Ammon's horn (tissue), 1 donor: ENCODE results near the gene WRAP73.
A peak's percentile ranks its signal among the peaks of the same experiment; 100 is the strongest.
"Not testable (repeated sequence)": the region's sequence is repeated elsewhere in the genome, so short reads cannot be mapped to it uniquely, and the experiment has no call there.

Experiments used
- DNase-seq: peaks from one replicate; pipeline ENCODE4 v3.0.0-alpha.2; 2016; ENCODE audit warnings: low spot score

Gene WRAP73

GRCh38 chr1:3630161-3630611 lies 19.7 kb downstream of the WRAP73 start:
- DNase-seq, result no peak

DNA sequence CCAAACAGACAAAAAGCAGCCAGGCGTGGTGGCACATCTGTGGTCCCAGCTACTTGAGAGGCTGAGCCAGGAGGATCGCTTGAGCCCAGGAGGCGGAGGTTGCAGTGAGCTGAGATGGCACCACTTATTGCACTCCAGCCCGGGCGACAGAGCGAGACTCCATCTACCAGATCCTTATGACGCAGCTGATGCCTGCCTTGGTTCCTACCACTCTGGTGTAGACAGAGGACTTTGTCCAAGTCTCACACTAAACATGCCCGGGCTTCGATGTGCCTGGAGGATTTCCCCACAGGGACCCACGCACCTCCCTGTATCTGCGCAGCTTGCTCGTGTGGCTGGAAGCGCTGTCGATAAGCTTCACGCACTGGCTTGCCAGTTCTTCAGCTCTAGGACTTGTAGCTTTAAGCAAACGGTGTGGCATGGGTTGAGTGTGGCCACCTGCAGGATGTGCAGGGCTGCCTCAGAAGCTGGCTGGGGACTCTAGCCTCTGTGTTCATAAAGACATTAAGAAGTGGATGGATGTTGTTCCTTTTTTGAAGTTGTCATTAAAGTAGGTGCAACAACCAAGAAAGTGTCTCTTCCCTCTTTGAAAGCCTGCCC lies 20.2 kb downstream of the WRAP73 start:
- DNase-seq, result no peak

GRCh38 chr1:3628445-3628844 lies 21.5 kb downstream of the WRAP73 start:
- no peak for DNase-seq

DNA sequence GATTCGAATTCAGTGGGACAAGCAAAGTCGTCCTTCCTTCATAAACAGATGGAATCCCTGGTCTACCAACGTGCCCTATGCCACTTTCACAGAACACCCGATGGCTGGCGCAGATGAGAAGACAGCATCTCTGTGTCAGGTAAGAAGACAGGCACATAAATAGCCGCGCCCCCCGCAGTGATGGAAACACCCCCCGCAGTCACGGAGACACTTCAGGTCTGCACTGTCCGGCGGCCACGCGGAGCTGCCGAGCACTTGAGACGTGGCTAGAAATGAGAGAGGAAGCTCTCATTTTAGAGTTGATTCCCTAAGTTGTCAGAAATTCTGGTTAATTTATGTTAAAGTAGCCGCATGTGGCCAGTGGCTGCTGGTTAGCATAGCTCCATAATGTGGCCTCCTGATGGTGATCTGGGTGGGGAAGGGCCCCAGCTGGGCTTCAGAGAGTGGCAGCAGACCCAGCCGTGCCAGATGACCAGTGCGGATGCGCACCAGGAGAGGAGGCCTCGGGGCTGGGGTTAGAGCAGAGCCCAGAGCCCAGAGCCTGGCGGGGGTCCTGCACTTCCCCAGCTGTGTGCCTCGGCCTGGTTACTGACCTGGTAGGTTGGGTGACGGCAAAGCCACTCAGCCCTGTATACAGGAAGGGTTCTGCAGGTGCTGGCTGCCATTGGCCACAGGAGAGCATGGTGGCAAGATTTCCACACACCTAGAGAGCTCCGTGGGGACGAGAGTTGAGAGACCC lies 22.2 kb downstream of the WRAP73 start:
- no peak for DNase-seq

GRCh38 chr1:3626025-3626424 lies 23.9 kb downstream of the WRAP73 start:
- DNase-seq, result no peak

GRCh38 chr1:3625151-3625907 lies 24.6 kb downstream of the WRAP73 start:
- DNase-seq, result peak; percentile 31

DNA sequence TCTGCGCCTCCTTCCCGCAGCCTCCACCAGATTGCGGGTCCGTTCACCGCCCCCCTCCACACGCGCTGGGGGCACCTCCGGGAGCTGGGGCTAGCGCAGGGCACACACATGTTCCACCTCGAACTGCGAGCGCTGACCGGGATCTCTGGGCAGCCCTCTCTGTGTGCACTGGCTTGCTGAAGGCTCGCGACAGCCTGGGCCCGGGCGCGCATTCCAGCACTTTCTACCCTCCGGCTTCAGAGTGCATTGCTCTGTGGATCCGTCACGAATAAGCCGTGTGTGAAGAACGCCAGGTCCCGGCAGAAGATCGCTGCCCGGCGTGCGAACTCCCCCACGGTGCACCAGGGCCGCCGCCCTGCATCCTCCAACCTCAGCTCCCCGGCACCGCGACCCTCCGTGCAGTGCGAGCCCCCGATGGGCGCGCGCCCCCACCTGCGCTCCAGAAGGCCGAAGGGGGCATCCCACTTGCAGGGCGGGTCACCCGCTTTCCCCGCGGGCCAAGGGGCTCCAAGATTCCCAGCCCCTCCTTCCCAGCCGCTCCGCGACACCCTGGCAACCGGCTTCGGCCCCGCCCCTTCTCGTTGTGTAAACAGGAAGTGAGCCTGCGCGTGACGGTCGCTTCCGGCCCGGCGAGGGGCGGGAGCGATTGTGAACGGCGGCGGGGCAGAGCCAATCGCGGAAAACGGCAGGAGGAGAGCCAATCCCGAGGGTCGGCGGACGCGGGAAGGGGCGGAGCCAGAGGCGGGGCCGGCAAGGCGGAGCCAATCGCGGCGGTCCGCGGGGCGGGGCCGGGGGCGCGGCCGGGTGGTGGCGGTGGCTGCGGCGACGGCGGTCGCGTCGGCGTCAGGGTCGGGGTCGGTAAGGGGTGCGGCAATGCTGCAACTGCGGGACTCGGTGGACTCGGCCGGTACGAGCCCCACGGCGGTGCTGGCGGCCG lies 25.4 kb downstream of the WRAP73 start, which contains the start of gene TPRG1L:
Gene TPRG1L (plus strand): TSS at position 816 of the 937 bp plus-strand sequence. CDS start 58 bp downstream, at position 874.
- DNase-seq, result peak; percentile 98

GRCh38 chr1:3623441-3624199 lies 26.3 kb downstream of the WRAP73 start:
- no peak for DNase-seq

GRCh38 chr1:3622102-3622501 lies 27.8 kb downstream of the WRAP73 start:
- not testable (repeated sequence) for DNase-seq

DNA sequence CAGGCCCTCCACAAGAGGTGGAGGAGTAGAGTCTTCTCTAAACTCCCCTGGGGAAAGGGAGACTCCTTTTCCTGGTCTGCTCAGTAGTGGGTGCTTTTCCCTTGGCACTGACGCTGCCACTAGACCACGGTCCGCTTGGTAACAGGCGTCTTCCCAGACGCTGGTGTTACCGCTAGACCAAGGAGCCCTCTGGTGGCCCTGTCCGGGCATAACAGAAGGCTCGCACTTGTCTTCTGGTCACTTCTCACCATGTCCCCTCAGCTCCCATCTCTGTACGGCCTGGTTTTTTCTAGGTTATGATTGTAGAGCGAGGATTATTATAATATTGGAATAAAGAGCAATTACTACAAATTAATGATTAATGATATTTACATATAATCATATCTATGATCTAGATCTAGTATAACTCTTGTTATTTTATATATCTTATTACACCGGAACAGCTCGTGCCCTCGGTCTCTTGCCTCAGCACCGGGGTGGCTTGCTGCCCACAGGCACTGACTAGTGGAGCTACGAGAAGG lies 28.7 kb downstream of the WRAP73 start:
- DNase-seq, result peak; percentile 76

DNA sequence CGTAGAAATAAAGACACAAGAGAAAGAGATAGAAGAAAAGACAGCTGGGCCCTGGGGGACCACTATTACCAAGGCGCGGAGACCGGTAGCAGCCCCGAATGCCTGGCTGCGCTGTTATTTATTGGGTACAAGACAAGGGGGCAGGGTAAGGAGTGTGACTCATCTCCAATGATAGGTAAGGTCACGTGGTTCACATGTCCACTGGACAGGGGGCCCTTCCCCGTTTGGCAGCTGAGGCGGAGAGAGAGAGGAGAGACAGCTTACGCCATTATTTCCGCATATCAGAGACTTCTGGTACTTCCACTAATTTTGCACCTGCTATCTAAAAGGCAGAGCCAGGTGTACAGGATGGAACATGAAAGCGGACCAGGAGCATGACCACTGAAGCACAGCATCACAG lies 29.2 kb downstream of the WRAP73 start:
- no peak for DNase-seq

DNA sequence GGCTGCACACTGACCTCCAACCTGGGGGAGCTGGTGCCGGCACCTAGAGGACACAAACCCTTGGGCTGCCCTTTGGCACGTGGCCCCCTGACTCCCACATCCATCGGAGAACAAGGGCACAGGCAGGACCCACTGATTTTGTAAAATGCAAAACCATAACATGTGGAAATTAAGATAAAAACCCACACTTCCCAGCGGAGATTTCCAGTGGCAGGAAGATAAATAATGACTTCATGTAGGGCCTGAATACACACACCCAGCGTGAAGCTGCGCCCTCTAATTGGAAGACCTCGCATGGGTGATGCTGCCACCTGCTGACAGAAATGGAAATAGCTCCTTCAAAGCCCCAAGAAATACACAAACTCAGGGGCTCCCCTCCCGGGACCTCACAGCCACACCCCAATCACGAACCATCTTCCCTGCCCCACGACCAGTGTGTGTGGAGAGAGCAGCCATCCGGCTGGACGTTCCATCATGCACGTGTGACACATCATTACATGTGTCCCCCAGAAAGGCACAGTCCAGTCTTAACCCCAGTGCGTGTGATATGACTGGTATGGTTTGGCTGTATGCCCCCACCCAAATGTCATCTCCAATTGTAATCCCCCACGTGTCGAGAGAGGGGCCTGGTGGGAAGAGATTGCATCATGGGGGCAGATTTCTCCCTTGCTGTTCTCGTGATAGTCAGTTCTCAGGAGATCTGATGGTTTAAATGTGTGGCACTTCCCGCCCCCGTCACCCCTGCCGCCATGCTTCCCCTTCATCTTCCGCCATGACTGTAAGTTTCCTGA lies 30.8 kb downstream of the WRAP73 start:
- DNase-seq, result peak; percentile 86

- DNase-seq, result no peak
These were observed 31.4 kb downstream of the WRAP73 start for GRCh38 chr1:3618531-3618880.

- DNase-seq, result no peak
These were observed 32.0 kb downstream of the WRAP73 start for GRCh38 chr1:3617806-3618345.

DNA sequence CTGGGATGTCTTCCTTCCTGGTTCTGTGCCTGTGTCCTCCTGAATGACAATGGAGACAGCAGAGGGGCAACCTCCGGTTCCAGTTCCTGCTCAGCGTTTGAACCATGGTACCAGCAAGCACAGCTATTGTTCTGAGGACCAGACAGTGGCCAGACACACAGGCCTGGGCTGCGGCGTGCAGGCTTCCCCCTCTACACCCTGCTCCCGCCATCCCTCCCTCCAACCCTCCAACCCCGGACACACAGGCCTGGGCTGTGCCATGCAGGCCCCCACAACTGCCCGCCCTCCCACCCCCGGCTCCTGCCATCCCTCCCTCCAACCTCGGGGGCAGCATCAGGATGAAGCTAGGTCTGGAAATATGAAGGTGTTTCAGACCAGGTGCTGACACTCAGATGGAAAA lies 33.0 kb downstream of the WRAP73 start:
- DNase-seq, result no peak

- DNase-seq, result no peak
These were observed 34.9 kb downstream of the WRAP73 start for GRCh38 chr1:3614755-3615742.

GRCh38 chr1:3612123-3612522 lies 37.8 kb downstream of the WRAP73 start:
- DNase-seq, result no peak
